Measurements from ENCODE around the gene RWDD1.

The RWDD1 gene

DNA sequence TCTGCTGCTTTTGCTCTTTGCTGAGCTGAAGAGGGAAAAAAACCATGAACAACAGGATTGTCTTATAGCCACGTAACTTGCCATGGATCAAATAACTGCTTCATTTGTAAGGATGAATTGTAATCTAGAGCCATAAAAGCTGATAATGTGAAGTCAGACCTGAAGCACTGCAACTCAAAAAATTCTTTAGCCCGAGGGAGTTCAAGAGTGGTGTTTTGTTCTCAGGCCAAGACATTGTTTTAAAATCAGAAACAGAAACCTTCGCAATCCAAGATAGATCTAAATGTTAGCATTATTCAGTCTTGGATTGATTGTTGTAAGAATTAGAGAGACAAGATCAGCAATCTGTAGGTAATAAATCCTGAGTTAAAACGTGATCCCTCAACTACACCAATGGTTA is 25.7 kb upstream of the RWDD1 start, which contains the start of gene TRAPPC3L:
Gene TRAPPC3L, minus strand, starts transcription at position 34 of the 400 bp plus-strand sequence. CDS start 170 bp downstream, outside the sequence.
- Histone ChIP-seq H3K27ac (ENCODE audit: low read depth, low read length) (no peak within 1 kb of the TSS), H3K4me2 (ENCODE audit: low read length) (no peak within 1 kb of the TSS), H3K4me3 (ENCODE audit: low read length) (no peak within 1 kb of the TSS), H3K36me3 (ENCODE audit: control insufficient read depth, low read length) (no peaks in the 10 kb centered on the region), H4K20me1 (ENCODE audit: control insufficient read depth, insufficient read depth, low read depth, low read length) (no peaks in the 10 kb centered on the region), H3F3A (ENCODE audit: control insufficient read depth, insufficient read depth) (no peaks in the 10 kb centered on the region), H3K9me2 (replicated peaks; ENCODE audit: control insufficient read depth, low read length) (no peaks in the 10 kb centered on the region), H3K9me3 (ENCODE audit: control insufficient read depth, insufficient read depth, low read length) (no peaks in the 10 kb centered on the region), H3K4me1 (ENCODE audit: control insufficient read depth, low read length) (no peaks in the 10 kb centered on the region), H3K27me3 (ENCODE audit: control insufficient read depth, low read length) (peaks cover 19% of the 10 kb centered on the region), H3K79me2 (ENCODE audit: control insufficient read depth, low read length) (no peaks in the 10 kb centered on the region)
- no peak for TF ChIP-seq EZH2phosphoT487 (IDR thresholded peaks at IDR 0.05; ENCODE audit: borderline replicate concordance, low read length)
- TF ChIP-seq, protein P1, sequence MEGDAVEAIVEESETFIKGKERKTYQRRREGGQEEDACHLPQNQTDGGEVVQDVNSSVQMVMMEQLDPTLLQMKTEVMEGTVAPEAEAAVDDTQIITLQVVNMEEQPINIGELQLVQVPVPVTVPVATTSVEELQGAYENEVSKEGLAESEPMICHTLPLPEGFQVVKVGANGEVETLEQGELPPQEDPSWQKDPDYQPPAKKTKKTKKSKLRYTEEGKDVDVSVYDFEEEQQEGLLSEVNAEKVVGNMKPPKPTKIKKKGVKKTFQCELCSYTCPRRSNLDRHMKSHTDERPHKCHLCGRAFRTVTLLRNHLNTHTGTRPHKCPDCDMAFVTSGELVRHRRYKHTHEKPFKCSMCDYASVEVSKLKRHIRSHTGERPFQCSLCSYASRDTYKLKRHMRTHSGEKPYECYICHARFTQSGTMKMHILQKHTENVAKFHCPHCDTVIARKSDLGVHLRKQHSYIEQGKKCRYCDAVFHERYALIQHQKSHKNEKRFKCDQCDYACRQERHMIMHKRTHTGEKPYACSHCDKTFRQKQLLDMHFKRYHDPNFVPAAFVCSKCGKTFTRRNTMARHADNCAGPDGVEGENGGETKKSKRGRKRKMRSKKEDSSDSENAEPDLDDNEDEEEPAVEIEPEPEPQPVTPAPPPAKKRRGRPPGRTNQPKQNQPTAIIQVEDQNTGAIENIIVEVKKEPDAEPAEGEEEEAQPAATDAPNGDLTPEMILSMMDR (IDR thresholded peaks at IDR 0.05; ENCODE audit: low read depth, low read length, poor library complexity, severe bottlenecking) = no peak

DNA sequence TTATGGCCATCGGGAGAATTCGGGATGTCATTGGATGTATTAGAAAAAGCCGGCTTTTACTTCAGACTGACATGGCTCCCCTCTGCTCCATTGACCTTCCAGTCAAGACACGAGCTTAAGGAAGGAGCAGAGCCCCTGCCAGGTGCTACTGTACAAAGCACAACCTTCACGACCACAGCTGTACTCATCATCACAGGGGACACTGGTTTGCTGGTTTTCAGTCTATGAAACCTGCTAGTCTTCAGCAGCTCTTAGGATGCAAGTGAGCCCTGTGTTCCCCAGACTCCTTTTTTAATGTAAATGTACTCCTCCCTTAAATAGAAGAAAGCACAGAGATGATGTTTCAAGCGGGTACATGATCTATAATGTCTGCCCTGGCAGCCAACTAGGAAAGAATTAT is 23.9 kb upstream of the RWDD1 start:
- Histone ChIP-seq H4K20me1 (ENCODE audit: control insufficient read depth, insufficient read depth, low read depth, low read length) (no peaks in the 10 kb centered on the region), H3K9me2 (replicated peaks; ENCODE audit: control insufficient read depth, low read length) (no peaks in the 10 kb centered on the region), H3K27ac (ENCODE audit: low read depth, low read length) (no peak overlapping the region), H3K4me3 (ENCODE audit: low read length) (no peak overlapping the region), H3K9me3 (ENCODE audit: control insufficient read depth, insufficient read depth, low read length) (no peaks in the 10 kb centered on the region), H3K4me2 (ENCODE audit: low read length) (no peak overlapping the region), H3F3A (ENCODE audit: control insufficient read depth, insufficient read depth) (no peaks in the 10 kb centered on the region), H3K36me3 (ENCODE audit: control insufficient read depth, low read length) (no peaks in the 10 kb centered on the region), H3K27me3 (ENCODE audit: control insufficient read depth, low read length) (peaks cover 11% of the 10 kb centered on the region), H3K4me1 (ENCODE audit: control insufficient read depth, low read length) (no peaks in the 10 kb centered on the region), H3K79me2 (ENCODE audit: control insufficient read depth, low read length) (no peaks in the 10 kb centered on the region)
- TF ChIP-seq, protein P1 (IDR thresholded peaks at IDR 0.05; ENCODE audit: low read depth, low read length, poor library complexity, severe bottlenecking) = no peak
- TF ChIP-seq EZH2phosphoT487 (IDR thresholded peaks at IDR 0.05; ENCODE audit: borderline replicate concordance, low read length) = no peak

DNA sequence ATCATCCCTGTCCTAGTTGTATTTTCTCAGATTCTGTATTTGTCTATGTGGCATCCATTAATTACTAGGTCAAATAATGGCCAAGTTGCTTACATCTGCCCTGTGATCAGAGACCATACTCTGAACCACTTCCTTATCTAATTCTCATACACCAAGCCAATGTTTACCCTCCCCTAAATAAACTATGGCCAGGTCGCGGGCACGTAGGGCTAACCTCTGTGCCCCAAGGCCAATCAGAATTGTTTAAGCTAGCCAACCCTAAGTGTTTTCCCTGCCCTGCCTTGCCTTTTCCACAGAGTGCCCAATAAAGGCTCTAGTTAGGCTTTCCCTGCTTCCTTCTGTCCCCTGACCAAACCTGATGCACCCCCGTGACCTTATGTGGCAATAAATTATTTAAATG is 20.5 kb upstream of the RWDD1 start:
- Histone ChIP-seq H4K20me1 (ENCODE audit: control insufficient read depth, insufficient read depth, low read depth, low read length) (no peaks in the 10 kb centered on the region), H3K4me1 (ENCODE audit: control insufficient read depth, low read length) (no peaks in the 10 kb centered on the region), H3K27me3 (ENCODE audit: control insufficient read depth, low read length) (peaks cover 8% of the 10 kb centered on the region; the same call in 1 of the 2 replicates), H3K79me2 (ENCODE audit: control insufficient read depth, low read length) (no peaks in the 10 kb centered on the region), H3K9me3 (ENCODE audit: control insufficient read depth, insufficient read depth, low read length) (no peaks in the 10 kb centered on the region), H3F3A (ENCODE audit: control insufficient read depth, insufficient read depth) (no peaks in the 10 kb centered on the region), H3K4me3 (ENCODE audit: low read length) (no peak overlapping the region), H3K36me3 (ENCODE audit: control insufficient read depth, low read length) (no peaks in the 10 kb centered on the region), H3K4me2 (ENCODE audit: low read length) (no peak overlapping the region), H3K9me2 (replicated peaks; ENCODE audit: control insufficient read depth, low read length) (no peaks in the 10 kb centered on the region), H3K27ac (ENCODE audit: low read depth, low read length) (no peak overlapping the region)
- TF ChIP-seq, protein P1 (IDR thresholded peaks at IDR 0.05; ENCODE audit: low read depth, low read length, poor library complexity, severe bottlenecking) = no peak
- TF ChIP-seq EZH2phosphoT487 (IDR thresholded peaks at IDR 0.05; ENCODE audit: borderline replicate concordance, low read length) = no peak
